GM21717 (cell line): ENCODE results near the gene ATRIP.

Experiments
- ATAC-seq: cut with Tn5 transposase; IDR thresholded peaks from one replicate; pipeline ENCODE4 v1.9.1; 2021; ENCODE audit warnings: mild to moderate bottlenecking, moderate library complexity; ENCODE audit not compliant: unreplicated experiment

Gene ATRIP

DNA sequence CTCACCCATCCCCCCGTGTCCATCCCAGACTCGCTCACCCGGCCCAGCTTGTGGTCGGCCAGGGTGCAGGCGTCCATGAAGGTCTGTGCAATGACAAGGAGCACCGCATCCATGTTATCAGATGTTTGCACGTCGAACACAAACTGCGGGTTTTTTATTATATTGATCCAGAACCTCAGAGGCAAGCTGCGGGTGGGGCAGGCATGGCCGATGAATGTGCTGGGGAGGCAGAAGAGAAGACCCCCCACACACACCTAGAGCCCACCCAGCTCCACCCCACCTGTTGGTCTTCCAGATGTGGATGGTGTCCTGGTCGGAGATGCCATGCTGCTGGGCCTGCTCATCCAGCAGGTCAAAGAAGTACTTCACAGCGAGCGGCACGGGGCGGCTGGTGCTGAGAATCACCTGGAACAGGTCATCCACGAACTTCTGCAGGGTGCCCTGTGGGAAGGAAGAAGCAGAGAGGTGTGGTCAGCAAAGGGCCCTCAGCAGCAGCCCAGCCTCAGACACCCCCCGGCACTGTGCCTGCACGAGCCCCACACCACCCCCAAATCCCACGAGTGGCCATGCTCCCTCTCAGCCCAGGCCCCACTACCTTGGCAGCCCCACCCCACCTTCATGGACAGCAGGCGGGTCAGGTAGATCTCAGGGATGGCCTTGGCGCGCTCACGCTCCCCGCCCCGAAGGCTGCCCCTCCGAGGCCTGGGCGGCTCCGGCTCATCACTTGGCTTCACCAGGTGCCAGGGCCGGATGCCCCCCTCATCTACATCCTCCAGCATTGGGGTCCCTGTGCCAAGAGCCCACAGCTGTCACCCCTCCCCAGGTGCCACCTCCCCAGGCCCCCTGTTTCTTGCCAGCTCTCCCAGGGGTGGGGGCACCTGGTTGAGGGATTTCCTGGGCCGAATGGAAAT is 37.0 kb upstream of the ATRIP start:
- no peak for ATAC-seq

DNA sequence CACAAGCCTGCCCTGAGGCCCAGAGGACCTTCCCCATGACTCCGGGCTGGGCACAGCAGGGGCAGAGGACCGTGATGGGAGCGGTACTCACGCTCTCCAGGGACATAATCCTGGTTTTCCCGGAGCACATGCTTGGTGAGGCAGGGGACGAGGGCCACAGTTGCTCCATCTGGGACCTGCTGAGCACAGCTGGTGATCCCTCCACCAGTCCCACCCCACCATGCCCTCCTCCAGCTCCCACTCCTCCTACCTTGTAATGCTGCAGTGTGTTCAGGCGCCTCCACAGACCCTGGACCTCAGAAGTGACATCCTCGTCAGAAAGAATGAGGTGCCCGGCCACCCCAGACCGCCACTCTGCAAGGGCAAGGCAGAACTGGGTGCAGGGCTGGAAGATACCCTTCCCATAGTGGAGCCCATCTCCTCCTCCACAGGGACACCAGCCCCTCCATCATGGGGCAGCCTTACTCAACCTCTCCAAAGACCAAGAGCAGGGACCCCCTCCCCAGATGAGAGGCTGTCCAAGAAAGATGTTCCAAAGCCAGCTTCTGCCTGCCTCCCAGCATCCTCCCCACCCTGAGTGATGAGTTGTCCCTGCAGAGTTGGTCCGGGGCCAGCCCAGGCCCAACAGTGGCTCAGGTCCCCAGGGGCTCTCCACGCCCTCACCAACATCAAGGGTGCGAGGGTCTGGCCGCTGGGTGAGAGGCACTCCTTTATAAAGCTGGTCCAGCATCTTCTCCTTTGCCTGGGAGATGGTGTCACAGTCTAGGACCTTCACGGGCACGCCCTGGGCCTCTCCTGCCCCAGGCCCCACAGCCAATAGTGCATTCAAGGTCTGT is 36.1 kb upstream of the ATRIP start:
- no peak for ATAC-seq

DNA sequence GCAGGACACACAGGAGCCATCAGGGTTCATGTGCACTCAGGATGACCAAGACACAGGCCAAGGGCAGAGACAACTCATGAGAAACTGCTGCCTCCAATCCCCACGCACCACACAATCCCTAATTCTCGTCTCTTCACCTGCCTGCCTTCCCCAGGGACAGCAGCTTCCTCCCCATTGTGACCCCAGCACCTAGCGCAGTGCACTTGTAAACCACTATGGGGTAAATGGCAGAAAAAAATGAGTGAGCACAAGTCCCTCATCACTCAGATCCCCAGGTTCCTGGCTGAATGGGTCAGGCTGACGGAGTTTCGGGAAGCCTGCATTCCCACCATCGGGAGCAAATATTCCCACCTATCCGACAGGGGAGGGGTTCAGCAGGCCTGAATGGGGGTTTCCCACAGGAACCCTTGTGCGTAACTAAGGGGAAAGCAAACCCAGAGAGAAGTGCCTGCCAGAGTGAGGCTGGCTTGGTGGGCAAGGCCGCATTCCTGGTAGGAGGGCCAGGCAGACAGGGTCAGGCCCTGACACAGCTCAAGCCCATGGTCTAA is 35.4 kb upstream of the ATRIP start:
- ATAC-seq: no peak

DNA sequence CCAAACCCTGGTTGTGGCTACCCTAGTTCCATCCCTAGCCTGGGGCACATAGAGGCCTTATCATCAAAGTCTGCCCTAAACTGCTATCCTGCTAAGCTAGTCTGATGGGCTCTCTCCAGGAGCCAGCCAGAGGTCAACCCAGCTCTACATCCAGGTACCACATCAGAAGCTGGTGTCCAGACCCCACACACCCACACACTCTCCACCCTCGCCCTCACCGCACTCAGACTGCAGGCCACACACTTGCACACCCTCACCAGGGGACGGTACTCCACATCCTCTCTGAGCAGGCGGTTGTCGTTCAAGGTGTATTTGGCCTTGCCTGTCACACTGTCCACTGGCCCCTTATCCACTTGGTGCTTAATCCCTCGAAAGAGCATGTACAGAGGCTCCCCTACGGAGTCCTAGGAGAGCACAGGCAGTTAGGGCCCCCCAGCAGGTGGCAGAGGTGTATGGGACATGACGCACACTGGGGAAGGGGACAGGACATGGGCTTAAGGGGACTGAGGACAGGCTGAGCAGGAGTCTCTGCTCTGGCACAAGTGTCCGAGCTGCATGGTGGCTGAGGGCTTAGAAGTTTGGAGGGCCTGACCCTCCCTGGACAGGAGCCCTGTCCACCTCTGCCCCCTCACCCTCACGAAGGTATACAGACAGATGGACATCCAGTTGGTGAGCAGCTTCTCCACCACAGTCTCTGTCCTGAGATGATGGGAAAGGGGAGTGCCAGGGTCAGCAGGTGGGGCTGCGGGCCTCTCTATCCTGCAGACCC is 34.7 kb upstream of the ATRIP start:
- ATAC-seq: no peak

DNA sequence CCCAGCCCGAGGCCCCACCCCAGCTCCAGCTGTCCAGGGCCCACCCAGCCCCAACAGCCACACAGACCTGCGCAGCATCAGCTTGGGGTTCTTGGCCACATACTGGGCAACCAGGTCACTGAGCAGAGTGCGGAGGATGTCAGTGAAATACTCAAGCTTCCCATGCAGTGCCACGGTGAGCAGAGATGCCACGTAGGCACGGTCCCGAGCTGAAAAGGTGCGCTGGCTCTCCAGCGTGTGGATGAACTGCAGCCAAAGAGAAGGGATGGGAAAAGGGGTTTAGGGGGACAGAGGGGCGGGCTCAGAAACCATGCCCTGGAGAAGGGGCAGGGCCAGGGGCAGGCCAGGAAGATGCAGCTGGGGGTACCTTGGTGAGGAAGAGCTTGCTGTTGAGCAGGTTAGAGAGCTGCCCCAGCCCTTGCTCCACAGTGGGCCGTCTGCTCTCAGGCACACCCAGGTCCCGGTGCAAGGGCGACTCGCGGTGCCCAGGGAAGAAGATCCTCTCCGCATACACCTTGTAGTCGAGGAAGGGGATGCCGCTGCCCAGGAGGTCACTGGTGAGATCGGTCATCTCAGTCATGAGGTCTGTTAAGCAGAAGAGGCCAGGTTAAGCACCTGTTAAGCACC is 34.0 kb upstream of the ATRIP start:
- ATAC-seq: no peak

DNA sequence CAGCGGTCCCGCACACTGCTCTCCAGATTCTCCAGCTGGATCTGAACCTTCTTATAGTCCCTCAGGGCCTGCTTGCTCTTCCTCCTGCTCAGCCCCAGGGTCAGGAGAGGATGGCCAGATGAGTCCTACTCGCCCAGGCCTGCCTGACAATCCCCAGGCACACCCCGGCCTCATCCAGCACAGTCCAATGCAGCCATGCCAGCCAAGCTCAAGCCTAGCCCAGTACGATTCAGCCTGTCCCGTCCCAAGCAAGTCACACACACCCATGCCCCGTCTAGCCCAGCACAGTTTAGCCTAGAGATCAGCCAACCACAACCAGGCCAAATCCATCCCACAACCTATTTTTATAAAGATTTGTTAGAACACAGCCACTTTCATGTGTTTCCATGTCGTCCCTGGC is 33.5 kb upstream of the ATRIP start:
- ATAC-seq: no peak

DNA sequence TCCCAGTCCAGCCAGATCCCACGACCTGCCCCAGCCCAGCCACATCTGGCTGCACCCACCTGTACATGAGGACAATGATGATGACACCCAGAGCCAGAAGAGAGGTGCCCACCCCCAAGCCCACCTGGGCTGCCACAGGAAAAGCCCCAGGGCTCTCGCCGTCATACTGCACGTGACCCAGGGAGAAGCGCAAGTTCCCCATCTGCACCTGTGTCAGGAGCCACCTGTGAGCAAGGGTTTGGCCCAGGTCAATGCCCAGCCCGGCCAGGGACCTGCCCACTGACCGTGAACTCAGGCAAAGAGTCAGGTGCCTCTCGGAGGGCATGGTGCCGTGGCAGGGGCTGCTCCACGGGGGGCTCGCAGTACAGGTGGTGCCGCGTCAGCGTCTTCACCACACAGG is 32.9 kb upstream of the ATRIP start:
- ATAC-seq: no peak

DNA sequence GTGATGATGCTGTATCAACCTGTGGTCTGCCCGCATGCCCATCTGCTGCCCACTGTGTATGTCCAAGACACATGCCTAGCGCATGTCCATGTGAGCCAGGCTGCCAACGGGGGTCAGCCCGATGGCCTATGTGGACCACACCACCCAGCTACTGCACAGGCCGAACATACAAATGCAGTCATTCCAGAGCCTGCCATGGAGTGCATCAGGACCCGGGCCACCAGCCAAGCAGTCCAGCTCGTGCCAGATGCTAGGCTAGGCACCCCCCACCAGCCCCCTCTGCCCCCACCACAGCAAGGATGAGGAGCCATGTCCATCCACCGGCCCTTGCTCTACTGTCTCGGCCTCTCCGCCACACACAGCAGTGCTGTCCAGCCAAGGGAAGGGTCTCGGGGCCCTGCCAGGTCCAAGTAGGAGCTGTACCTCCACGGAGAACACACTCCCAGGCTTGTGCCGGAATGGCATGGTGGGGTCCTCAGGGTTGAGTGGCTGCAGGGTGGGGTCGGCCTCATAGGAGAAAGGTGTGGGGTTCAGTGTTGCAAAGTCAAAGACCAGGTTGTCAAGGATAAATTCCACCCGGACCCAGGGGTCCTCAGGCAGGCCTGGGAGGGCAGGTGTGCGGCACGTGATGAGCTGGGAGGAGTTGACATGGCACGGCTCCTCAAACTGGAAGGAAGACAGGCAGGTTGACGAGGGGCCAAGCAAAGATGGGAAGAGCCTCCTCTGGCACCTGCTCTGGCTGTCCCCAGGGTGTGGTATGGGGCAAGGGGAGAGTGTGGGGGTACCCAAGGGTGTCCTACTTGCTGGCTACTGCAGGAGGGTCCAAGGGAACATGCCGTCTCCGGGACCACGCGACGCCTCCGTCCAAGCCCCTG is 31.9 kb upstream of the ATRIP start:
- ATAC-seq: no peak

DNA sequence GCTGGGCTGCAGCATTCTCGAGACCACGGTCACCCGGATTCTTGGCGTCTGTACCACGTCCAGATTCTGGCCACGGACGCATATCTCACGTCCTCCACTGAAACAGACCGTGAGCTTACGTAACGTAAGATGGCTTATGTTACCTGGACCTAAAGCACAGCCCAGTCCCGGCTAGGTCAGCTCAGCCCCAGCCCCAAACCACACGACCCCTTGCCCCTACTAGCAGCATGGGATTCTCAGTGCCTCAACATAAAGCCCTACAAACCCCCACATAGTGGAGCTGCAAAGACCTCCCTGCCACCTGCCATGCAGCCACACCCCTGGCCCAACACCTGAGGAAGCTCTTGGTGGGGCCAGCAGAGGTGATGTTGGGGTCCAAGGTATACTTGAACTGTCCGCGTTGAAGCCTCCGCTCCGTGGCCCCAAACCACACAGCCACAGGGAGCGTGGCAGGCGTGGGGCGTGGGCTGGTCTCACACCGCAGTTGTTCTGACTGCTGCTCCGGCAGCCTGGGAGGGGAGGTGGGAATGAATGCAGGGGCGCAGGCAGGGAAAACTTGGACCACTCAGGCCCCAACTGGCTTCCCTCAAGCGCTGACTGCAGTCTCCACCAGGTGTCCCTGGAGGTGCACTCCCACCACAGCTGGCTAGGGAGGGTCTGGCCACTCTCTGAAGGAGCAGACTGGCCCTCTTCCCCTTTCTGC is 31.1 kb upstream of the ATRIP start:
- no peak for ATAC-seq

DNA sequence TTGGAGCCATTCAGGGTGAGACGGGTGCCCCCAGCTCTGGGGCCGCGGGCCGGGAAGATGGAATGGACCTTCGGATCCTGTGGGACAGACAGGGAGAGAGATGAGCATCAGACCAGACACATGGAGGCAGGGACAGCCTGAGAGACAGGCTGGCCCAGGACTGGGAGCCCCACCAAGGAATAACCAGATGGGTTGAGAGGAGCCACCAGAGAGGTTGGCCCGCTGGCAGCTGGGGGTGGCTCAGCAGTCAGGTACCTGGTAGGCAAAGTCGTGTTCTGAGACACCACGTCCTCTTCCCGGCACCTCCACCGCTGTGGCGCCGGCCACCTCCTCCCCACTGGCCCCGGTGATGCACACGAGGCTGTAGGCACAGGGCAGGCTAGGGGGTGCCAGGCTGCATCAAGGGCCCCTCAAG is 30.4 kb upstream of the ATRIP start:
- ATAC-seq: no peak

DNA sequence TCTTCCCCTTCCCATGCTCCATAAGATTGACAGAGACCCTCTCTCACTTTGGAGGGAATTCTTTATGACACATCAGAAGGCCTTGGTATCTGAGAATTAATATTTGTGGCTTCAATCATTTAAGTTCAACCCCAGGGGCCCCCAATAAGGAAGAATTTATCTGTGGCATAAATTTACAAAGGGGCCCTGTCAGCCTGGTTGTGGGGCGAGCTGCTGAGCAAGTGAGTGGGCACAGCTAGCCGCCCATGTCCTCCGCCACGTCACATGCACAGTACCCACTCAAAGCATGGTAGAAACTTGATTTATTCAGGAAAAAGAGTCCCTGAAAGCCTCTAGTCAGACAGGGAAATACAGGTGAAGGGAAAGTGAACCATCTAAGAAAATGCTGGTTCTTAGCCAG is 30.0 kb upstream of the ATRIP start:
- no peak for ATAC-seq

DNA sequence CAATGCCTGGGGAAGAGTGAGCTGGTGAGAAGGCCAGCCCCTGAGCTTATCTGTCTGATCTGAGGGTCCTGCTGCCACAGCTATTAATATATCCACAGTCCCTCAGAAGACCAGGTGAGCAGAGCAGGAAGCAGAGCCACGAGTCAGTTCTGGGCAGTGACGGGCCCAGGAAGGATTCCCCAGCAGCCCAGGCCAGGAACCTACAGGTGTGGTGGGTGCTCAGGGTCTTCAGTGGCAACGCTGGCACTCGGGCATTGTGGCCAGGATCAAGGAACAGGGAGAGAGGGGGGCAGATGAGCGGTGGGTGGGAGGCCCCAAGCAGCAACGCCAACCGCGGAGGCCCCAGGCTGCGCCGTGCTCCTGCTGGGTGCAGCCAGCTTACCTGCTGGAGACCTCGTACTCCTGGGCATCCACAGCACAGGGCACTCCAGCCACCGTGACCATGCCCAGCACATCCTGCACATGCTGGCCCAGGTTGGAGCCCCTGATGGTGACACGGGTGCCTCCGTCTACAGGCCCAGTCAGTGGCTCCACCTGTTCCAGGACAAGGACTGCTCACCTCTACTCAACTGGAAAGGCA is 28.9 kb upstream of the ATRIP start:
- no peak for ATAC-seq

DNA sequence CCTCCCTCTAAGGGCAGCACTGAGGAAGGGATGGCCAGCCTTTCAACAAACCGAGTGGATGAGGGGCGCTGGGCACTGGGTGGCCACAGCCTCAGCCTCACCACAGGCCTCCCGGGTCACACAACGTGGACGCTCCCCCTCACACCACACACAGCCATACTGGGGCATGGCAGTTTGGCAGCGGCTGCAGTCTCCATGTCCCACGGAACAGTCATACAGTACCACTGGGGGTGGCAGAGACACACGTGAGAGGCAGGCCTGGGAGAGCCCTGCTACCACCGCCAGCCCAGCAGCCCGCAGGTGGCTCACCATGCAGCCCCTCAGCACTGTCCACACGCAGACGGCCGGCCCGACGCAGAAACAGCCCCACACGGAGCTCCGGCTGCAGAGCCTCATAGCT is 28.4 kb upstream of the ATRIP start:
- ATAC-seq: no peak

DNA sequence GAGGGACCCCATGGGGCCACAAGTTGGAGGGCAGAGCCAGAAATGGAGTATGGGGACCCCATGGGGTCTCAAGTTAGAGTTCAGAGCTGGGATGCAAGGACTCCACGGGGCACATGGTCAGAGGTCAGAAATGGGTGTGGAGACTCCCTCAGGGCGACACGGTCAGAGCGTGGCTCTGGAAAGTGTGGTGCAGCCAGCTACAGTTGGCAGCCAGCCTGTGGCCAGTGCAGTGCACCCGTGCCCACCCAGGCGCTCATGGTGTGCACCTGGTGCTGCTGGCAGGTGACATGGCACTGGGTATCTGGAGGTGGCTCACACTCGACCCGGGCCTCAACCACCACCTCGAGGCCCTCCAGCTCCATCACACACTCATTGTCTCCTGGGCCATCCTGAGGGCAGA is 27.9 kb upstream of the ATRIP start:
- no peak for ATAC-seq

DNA sequence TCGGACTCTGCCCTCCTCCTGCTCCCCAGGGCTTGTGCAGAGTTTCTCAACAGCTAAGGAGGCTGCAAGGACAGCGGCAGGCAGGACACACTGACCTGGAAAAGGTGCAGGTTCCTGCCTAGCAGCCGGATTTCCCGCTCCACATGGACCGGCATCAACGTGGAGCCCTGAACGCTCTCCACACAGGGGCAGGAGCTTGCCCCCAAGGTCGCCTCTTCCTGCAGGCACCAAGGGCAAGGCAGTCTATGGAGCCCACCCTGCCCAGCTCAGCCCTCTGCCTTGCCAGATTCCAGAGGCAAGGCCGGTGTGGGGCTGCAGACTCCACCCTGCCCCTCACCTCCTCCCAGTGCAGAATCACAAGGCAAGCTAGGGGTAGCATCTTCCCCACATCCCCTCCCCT is 27.4 kb upstream of the ATRIP start:
- no peak for ATAC-seq

DNA sequence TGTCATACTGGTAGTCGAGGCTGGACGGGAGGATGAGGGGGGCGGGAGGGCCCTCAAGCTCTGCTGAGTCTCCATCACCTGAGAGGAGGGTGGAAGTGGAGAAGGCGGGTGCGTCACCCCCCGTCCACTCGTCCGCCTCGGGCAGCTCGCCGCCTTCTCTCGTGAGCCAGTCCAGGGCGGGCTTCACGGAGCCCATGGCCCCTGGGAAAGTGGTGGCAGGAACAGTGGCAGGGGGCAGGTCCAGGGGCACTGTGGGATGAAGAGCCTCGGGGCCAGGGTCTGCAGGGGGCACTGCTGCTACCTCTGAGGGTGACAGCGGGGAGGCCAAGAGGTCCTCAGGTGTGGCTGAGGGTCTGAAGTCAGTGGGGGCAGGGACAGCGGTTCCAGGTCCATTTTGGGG is 26.9 kb upstream of the ATRIP start:
- ATAC-seq: no peak

DNA sequence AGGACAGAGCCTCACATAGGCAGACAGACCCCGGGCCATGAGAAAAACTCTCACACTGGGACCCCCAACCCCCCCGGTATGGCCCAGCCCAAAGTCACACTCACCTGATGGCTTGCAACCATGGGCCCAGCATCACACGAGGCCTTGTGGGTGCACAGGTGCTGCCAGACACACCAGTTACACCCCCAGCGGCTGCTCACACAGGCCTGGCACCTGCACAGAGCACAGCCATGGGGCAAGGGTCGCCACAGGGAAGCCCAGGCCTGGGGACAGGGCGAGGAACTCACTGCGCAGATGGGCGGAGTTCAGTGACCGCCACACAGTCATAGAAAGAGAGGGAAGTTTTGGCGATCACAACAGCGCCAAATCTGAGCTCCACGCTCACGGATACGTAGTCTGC is 26.0 kb upstream of the ATRIP start:
- ATAC-seq: no peak

DNA sequence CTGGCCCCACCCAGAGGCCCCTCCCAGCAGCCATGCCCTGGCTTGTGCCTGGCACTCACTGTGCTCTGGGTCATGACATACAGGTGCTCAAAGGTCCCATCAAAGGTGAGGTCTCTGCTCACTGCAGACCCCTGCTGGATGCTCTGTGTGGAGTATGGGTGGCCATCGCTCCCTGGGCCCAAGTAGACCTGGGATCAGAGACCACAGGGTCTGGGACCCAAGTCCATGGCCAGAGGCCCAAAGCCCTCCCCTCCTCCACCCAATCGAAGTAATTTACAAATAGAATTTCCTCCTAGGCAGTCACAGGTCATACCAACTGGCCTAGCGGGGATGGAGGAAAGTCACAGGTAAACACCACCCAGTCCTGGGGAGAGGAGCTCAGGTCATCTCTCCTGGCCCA is 24.3 kb upstream of the ATRIP start:
- no peak for ATAC-seq

DNA sequence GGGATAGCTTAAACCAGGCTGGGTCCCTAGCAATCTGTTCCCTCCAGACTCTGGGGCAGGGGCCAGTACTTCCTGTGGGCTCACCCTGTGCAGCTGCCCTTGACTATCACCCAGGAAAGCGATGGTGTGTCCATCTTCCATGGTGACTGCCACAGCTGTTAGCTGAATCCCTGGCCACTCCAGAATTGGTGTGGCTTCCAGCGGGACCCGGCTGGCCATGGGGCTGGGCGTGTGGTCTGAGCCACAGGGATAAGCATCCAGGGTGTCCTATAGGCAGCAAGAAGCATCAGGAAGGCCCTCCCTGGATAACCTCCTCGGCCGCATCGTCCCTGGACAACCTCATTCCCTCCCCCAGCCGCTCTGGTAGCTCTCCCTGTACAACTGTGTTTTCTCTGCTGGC is 23.9 kb upstream of the ATRIP start:
- ATAC-seq: no peak
